WERI-Rb-1 (cell line): ENCODE data around the gene FBXO36.
A peak's percentile ranks its signal among the peaks of the same experiment; 100 is the strongest.

Experiments
- DNase-seq: peaks from one replicate; pipeline ENCODE4 v3.0.0-alpha.2; 2020
- H3K27ac ChIP-seq: fragments of 250-450 bp; sonication (Bioruptor Pico); 2 replicates; pipeline ENCODE4 v1.5.1; 2020; ENCODE audit warnings: mild to moderate bottlenecking, moderate library complexity
- H3K27me3 ChIP-seq: fragments of 250-450 bp; sonication (Bioruptor Pico); 2 replicates; pipeline ENCODE4 v1.5.1; 2021; ENCODE audit warnings: mild to moderate bottlenecking, low read depth, moderate library complexity; ENCODE audit not compliant: insufficient read depth, severe bottlenecking
- H3K36me3 ChIP-seq: fragments of 250-450 bp; sonication (Bioruptor Pico); 2 replicates; pipeline ENCODE4 v1.5.1; 2020; ENCODE audit warnings: mild to moderate bottlenecking, moderate library complexity
- H3K4me3 ChIP-seq: 2 replicates; pipeline ENCODE4 v1.5.1; 2011; ENCODE audit warnings: low read depth, mild to moderate bottlenecking, control low read depth, low read length
- H3K9me3 ChIP-seq: fragments of 250-450 bp; sonication (Bioruptor Pico); 2 replicates; pipeline ENCODE4 v1.5.1; 2021; ENCODE audit warnings: mild to moderate bottlenecking, moderate library complexity; ENCODE audit not compliant: severe bottlenecking
- TF ChIP-seq, protein P1 (sequence below): IDR thresholded peaks from 2 replicates; pipeline ENCODE4 v1.5.1; 2011; ENCODE audit warnings: low read depth, mild to moderate bottlenecking, control low read depth, inconsistent platforms, low read length

FBXO36 gene

GRCh38 chr2:229927817-229928321, 5.6 kb downstream of the FBXO36 start:
- DNase-seq = no peak
- TF ChIP-seq, protein P1, sequence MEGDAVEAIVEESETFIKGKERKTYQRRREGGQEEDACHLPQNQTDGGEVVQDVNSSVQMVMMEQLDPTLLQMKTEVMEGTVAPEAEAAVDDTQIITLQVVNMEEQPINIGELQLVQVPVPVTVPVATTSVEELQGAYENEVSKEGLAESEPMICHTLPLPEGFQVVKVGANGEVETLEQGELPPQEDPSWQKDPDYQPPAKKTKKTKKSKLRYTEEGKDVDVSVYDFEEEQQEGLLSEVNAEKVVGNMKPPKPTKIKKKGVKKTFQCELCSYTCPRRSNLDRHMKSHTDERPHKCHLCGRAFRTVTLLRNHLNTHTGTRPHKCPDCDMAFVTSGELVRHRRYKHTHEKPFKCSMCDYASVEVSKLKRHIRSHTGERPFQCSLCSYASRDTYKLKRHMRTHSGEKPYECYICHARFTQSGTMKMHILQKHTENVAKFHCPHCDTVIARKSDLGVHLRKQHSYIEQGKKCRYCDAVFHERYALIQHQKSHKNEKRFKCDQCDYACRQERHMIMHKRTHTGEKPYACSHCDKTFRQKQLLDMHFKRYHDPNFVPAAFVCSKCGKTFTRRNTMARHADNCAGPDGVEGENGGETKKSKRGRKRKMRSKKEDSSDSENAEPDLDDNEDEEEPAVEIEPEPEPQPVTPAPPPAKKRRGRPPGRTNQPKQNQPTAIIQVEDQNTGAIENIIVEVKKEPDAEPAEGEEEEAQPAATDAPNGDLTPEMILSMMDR = no peak
- H3K36me3 ChIP-seq = no peaks in the 10 kb centered on the region
- H3K9me3 ChIP-seq = no peaks in the 10 kb centered on the region
- no peak overlapping the region for H3K4me3 ChIP-seq
- H3K27ac ChIP-seq = no peak overlapping the region
- H3K27me3 ChIP-seq = no peaks in the 10 kb centered on the region

- TF ChIP-seq, protein P1 = no peak
- Histone ChIP-seq H3K9me3 (no peaks in the 10 kb centered on the region), H3K27ac (no peak overlapping the region), H3K4me3 (no peak overlapping the region), H3K36me3 (no peaks in the 10 kb centered on the region), H3K27me3 (no peaks in the 10 kb centered on the region)
- DNase-seq = no peak
These were observed 8.4 kb downstream of the FBXO36 start for GRCh38 chr2:229930656-229931055.

DNA sequence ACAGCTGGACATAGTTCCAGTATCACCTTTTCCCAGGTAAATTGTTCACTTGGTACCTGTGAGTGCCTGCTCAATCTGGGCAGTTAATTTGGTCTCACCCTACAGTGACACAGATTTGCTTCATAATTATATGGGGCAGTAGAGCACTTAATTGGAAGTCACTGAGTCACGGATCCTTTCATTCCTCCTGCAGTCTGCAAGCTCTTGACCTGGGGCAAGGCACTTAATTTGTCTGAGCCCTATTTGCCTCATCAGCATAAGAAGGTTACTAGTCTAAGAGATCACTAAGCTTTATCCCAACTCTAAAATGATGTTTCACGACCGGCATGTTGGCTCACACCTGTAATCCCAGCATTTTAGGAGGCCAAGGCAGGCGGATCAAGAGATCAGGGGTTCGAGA, 8.9 kb downstream of the FBXO36 start:
- Histone ChIP-seq H3K9me3 (no peaks in the 10 kb centered on the region), H3K36me3 (no peaks in the 10 kb centered on the region), H3K4me3 (no peak overlapping the region), H3K27ac (no peak overlapping the region), H3K27me3 (no peaks in the 10 kb centered on the region)
- DNase-seq = peak; percentile 30
- TF ChIP-seq, protein P1 = no peak

DNA sequence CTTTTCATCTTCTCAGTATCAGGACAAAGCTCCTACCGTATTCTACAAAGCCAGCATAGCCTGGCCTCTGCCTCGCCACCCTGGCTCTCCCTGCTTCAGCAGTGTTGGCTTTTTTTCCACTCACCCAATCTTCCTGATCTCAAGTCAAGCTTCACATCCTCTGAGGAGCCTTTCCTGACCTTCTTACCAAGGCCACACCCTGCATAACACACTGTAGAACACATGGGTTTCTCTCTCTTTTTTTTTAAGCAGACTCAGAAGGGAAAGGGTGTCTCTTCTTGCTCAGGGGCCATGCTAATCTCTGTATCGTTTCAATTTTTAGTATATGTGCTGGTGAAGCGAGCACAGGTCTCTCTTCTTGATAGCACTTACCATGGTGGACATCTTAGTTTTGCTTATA, 15.2 kb downstream of the FBXO36 start:
- no peaks in the 10 kb centered on the region for H3K9me3 ChIP-seq
- no peak overlapping the region for H3K27ac ChIP-seq
- DNase-seq = no peak
- H3K4me3 ChIP-seq = no peak overlapping the region
- H3K36me3 ChIP-seq = no peaks in the 10 kb centered on the region
- TF ChIP-seq, protein P1 = no peak
- no peaks in the 10 kb centered on the region for H3K27me3 ChIP-seq

DNA sequence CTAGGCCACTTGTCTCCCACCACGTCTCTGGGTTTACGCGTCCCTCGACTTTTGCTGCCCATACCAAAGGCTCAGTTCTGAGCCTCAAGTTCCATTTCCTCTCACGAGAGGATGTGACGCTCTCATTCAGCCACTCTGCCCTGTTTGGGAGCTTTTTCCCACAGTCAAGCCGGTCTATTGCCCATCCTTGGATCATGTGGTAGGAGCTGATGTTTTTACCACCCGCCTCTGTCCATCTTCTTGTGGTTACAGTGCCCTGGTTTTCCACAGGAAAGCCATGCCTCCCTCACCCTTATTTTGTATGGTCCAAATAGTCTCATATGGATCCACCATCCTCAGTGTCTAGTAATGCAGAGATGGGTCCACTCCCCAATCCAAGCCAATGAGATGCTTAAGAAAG, 20.4 kb downstream of the FBXO36 start:
- Histone ChIP-seq H3K27me3 (no peaks in the 10 kb centered on the region), H3K9me3 (no peaks in the 10 kb centered on the region), H3K27ac (no peak overlapping the region), H3K4me3 (no peak overlapping the region), H3K36me3 (no peaks in the 10 kb centered on the region)
- DNase-seq = no peak
- TF ChIP-seq, protein P1 = no peak

DNA sequence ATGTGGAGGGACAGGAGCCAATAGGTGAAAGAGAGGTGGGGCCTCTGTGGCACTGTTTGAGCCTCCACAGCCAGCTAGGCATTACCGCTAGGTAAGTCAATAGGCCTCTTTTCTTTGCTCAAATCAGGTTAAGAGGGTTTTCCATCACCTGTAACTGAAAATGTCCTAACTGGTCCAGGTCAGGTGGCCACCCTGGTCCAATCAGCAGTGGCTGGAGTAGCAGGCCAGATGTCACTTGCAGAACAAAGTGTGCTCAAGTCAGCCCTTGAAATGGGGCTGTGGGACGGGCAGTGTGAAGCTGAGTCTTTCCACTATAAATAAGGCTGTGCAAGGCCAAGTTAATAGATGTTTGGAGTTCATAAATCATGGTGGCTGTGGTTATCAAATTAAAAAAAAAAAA, 20.9 kb downstream of the FBXO36 start:
- no peaks in the 10 kb centered on the region for H3K9me3 ChIP-seq
- H3K36me3 ChIP-seq = no peaks in the 10 kb centered on the region
- TF ChIP-seq, protein P1 = no peak
- H3K27ac ChIP-seq = no peak overlapping the region
- no peak for DNase-seq
- H3K4me3 ChIP-seq = no peak overlapping the region
- no peaks in the 10 kb centered on the region for H3K27me3 ChIP-seq
